A549 (cell line): ENCODE data around the gene SIDT2. TPM values are rescaled to one million over a fixed set of nuclear protein-coding genes. Genes with fewer than 3 reads are reported as not detected.

Source experiments
- ATAC-seq, 2 experiments: fragments of 200-7000 bp in 1 of 2; fragments of >200 bp in 1 of 2; cut with Nextera tagmentation in 1 of 2; cut with Tn5 transposase in 1 of 2; 3 replicates each; pipeline versions ENCODE4 v1.8.0 to v1.9.1; 2018 to 2020; ENCODE audit warnings: mild to moderate bottlenecking in 1 of 2, moderate library complexity in 1 of 2
- CTCF ChIA-PET: fragments of 300-600 bp; sonication (Branson Sonifier 250); formaldehyde crosslinking; extraction: SDS; loops from one replicate; lab custom pipeline; 2021; ENCODE audit warnings: antibody characterized with exemption, inconsistent platforms; lab: Yijun Ruan, JAX
- POLR2A ChIA-PET: fragments of 350-600 bp; formaldehyde crosslinking; extraction: SDS; loops from one replicate; lab custom pipeline; 2021; ENCODE audit warnings: antibody characterized with exemption, inconsistent platforms; lab: Yijun Ruan, JAX
- DNase-seq, 2 experiments: peaks; one replicate each; pipeline versions ENCODE4 v3.0.0 to v3.0.0-alpha.2; 2011 to 2016; ENCODE audit warnings: low read depth in 1 of 2, low spot score in 1 of 2
- FAIRE-seq: peaks from 2 replicates; lab custom pipeline; 2011; peaks lifted over from hg19 to GRCh38; lab: Jason Lieb, UNC
- H3K27ac ChIP-seq, 2 experiments: fragments of >200 bp; sonication (Bioruptor Twin); formaldehyde crosslinking; 3 replicates each; pipeline ENCODE4 v1.5.1; 2016 to 2017
- H3K4me1 ChIP-seq: fragments of >200 bp; sonication (Bioruptor Twin); formaldehyde crosslinking; 3 replicates; pipeline ENCODE4 v1.6.1; 2016
- H3K4me2 ChIP-seq: fragments of >200 bp; sonication (Bioruptor Twin); formaldehyde crosslinking; 3 replicates; pipeline ENCODE4 v1.6.1; 2016
- H3K4me3 ChIP-seq: fragments of >200 bp; sonication (Bioruptor Twin); formaldehyde crosslinking; 3 replicates; pipeline ENCODE4 v1.5.1; 2016
- H3K9me3 ChIP-seq: fragments of >200 bp; sonication (Bioruptor Twin); formaldehyde crosslinking; 3 replicates; pipeline ENCODE4 v1.6.1; 2016
- BHLHE40 ChIP-seq: IDR thresholded peaks from 2 replicates; pipeline ENCODE4 v1.6.1; 2012; ENCODE audit warnings: low read depth, low read length, inconsistent platforms
- CBX8 ChIP-seq: fragments of 200-600 bp; sonication (generic); IDR thresholded peaks from 2 replicates; pipeline ENCODE4 v1.6.1; 2016
- CEBPB ChIP-seq, 2 experiments: fragments of >200 bp in 1 of 2; sonication (Bioruptor Twin) in 1 of 2; formaldehyde crosslinking in 1 of 2; IDR thresholded peaks; 2 replicates each; pipeline ENCODE4 v1.6.1; 2012 to 2016
- CHD4 ChIP-seq: fragments of 200-600 bp; sonication (generic); IDR thresholded peaks from 2 replicates; pipeline ENCODE4 v1.6.1; 2016; ENCODE audit warnings: antibody characterized with exemption, mild to moderate bottlenecking, borderline replicate concordance
- EHF ChIP-seq: fragments of 250-450 bp; sonication (Bioruptor Pico); IDR thresholded peaks from 2 replicates; pipeline ENCODE4 v1.5.0; 2020; ENCODE audit warnings: mild to moderate bottlenecking
- FOSB ChIP-seq: fragments of 250-450 bp; sonication (Bioruptor Pico); IDR thresholded peaks from 2 replicates; pipeline ENCODE4 v1.5.0; 2020; ENCODE audit warnings: mild to moderate bottlenecking, moderate library complexity
- HDAC2 ChIP-seq: fragments of 200-600 bp; sonication (generic); IDR thresholded peaks from 2 replicates; pipeline ENCODE4 v1.6.1; 2016
- HOXB13 ChIP-seq: fragments of 250-450 bp; sonication (Bioruptor Pico); IDR thresholded peaks from 2 replicates; pipeline ENCODE4 v1.5.0; 2020; ENCODE audit warnings: low read depth, mild to moderate bottlenecking, moderate library complexity
- HOXB5 ChIP-seq: fragments of 250-450 bp; sonication (Bioruptor Pico); IDR thresholded peaks from 2 replicates; pipeline ENCODE4 v1.5.0; 2020; ENCODE audit warnings: mild to moderate bottlenecking, moderate library complexity
- JUN ChIP-seq, 2 experiments: fragments of >200 bp; sonication (Bioruptor Twin); formaldehyde crosslinking; IDR thresholded peaks; 2 replicates in 1 of 2; 3 replicates in 1 of 2; pipeline ENCODE4 v1.6.1; 2016 to 2017
- KDM1A ChIP-seq: fragments of 200-600 bp; sonication (generic); IDR thresholded peaks from 2 replicates; pipeline ENCODE4 v1.6.1; 2016; ENCODE audit warnings: low read depth, mild to moderate bottlenecking
- MAFK ChIP-seq: fragments of 450-650 bp; IDR thresholded peaks from 2 replicates; pipeline ENCODE4 v1.6.1; 2014; ENCODE audit not compliant: partially characterized antibody
- MAZ ChIP-seq: fragments of 150-350 bp; IDR thresholded peaks from 2 replicates; pipeline ENCODE4 v1.6.1; 2014; ENCODE audit warnings: antibody characterized with exemption, low read depth, low read length, borderline replicate concordance
- POLR2A ChIP-seq: IDR thresholded peaks from 2 replicates; pipeline ENCODE4 v1.6.1; 2012; ENCODE audit warnings: mild to moderate bottlenecking, low read length
- SMC3 ChIP-seq: fragments of >200 bp; sonication (Bioruptor Twin); formaldehyde crosslinking; IDR thresholded peaks from 3 replicates; pipeline ENCODE4 v1.6.1; 2018; ENCODE audit warnings: inconsistent platforms
- TP53 ChIP-seq: fragments of 250-450 bp; sonication (Bioruptor Pico); IDR thresholded peaks from 2 replicates; pipeline ENCODE4 v1.5.0; 2021; ENCODE audit warnings: mild to moderate bottlenecking, moderate library complexity
- ZNF302 ChIP-seq: fragments of 250-450 bp; sonication (Bioruptor Pico); IDR thresholded peaks from 2 replicates; pipeline ENCODE4 v1.9.0; 2021; ENCODE audit warnings: inconsistent platforms, mild to moderate bottlenecking, moderate library complexity
- ZSCAN20 ChIP-seq: fragments of 250-450 bp; sonication (Bioruptor Pico); IDR thresholded peaks from 2 replicates; pipeline ENCODE4 v1.8.0; 2022; ENCODE audit warnings: mild to moderate bottlenecking, moderate library complexity
- WGBS: methylation state at CpG from one replicate; pipeline ENCODE4 v1.1.6; 2017; ENCODE audit errors: missing lambda C conversion rate; 5-methylcytosine and 5-hydroxymethylcytosine counted together
- polyA plus RNA-seq, 4 experiments: library from polyadenylated mRNA; depleted of rRNA in 3 of 4; stranded (reverse); fragments of >200 nt; fragmentation: RNase III in 1 of 4; extraction: RNeasy Plus Mini Kit Qiagen cat#74134 plus additional on column Dnase treatment in 1 of 4; gene quantifications; 2 replicates in 3 of 4; 3 replicates in 1 of 4; pipeline ENCODE4 v1.2.3, GENCODE V29; 2011 to 2017
- TF ChIP-seq, protein P1 (sequence below): IDR thresholded peaks from 2 replicates; pipeline ENCODE4 v1.6.1; 2012
- TF ChIP-seq, protein P2 (sequence below): fragments of 250-450 bp; sonication (Bioruptor Pico); IDR thresholded peaks from 2 replicates; pipeline ENCODE4 v1.5.0; 2020; ENCODE audit warnings: low read depth, mild to moderate bottlenecking, moderate library complexity
- TF ChIP-seq, protein P3 (sequence below): fragments of >200 bp; sonication (Bioruptor Twin); formaldehyde crosslinking; IDR thresholded peaks from 2 replicates; pipeline ENCODE4 v1.6.1; 2016

SIDT2 gene
- polyA plus RNA-seq, 2 of the 4 experiments (the other 2 are of a cell fraction) = 5.9 to 8.5 TPM

DNA sequence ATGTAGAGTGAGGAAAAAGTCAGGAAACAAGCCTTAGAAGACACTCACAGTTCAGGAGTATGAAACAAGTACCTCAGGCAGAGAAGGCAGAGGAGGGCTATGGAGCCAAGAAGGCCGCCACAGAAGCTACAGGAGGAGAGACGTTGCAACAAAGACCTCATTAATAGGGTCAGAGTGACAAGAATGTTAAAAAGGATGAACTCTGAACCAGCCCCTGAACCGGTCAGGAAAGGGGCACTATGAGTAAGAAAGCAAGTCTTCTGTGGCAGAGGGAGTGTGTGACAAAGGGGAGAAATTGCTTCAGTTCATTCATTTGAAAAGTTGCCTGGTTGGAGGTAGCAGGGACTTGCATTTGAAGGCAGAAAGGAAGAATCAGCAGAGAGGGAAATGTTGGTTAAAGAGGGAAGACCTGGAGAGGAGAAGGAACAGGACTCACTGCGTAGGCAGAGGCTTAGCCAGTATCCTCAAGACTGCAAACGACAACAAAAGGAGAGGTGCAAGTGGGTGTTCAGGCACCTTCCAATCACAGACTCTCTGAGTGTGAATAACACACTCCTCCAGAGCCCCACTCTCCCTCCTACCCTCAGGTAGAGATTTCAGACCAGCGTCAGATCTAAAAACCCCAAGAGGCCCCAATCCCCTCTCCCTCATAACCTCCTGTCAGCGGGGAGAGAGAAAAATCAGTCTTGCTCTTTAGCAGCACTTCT, 36.0 kb downstream of the SIDT2 start:
- no peak for TF ChIP-seq JUN (IDR thresholded peaks at IDR 0.05)
- CTCF ChIA-PET = interaction anchor here (0.6 to 2.5 kb wide), 3 partner anchors 12 to 17 kb away, joined by 3 to 13 read pairs (median 3); partner anchors contain the start of gene PCSK7
- H3K4me1 ChIP-seq = no peaks in the 10 kb centered on the region
- FAIRE-seq (no peak), DNase-seq (no peak), ATAC-seq (no peak)
- H3K4me2 ChIP-seq = no peak overlapping the region
- no peak overlapping the region for H3K27ac ChIP-seq
- no peak overlapping the region for H3K4me3 ChIP-seq
- 91% methylated on average over 7 of the region's 7 CpGs for WGBS
- POLR2A ChIA-PET = no interaction called here
- H3K9me3 ChIP-seq = no peaks in the 10 kb centered on the region

DNA sequence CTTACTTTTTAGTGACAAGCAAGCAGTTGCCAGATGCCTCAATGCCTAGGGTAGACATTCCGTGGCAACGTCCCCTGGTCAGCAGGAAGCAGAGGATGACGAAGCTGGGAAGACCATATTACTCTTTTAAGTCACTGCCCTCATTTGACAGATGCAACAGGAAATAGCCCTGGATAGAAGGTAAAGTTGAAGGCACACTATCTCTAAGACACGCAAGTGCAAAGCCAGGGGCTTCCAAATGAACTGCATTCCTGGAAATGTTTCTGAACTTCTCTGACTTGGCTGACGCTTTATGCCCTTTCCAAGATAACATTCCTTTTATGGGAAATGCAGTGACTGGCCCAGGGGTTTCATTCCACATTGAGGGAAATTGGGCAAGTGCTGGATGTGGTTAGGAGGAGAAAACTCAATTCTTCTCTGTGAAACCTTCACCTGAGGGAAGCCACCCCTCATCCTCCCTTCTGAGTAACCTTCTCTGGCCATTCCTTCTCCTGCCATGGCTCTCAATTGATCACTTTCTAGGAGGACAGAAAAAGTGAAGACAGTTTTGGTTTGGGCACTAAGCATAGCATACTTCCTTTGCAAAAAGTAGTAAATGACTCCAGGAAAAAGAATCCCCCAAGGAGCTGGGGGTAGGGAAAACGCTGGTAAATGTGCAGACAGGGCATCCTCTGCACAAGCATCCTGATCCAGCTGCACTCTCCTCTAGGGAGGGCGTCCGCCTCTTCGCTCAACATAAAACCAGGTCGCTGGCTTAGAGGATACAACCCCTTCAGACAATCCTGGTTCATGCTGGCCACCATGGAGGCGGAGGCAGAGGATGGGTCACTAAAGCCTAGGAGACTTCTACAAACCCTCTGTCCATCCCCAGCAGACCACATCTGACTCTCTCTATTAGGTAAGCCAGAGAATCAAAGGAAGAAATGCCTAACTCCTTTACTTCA, 38.9 kb downstream of the SIDT2 start:
- Histone ChIP-seq H3K4me1 (0 out of 3 replicates have a peak, but pooled peaks cover 4% of the 10 kb centered on the region), H3K4me2 (no peak overlapping the region), H3K9me3 (no peaks in the 10 kb centered on the region), H3K27ac (no peak overlapping the region), H3K4me3 (no peak overlapping the region)
- 86% methylated on average over 11 of the region's 11 CpGs for WGBS
- POLR2A ChIA-PET = no interaction called here
- CTCF ChIA-PET = interaction anchor here (0.9 to 2.7 kb wide), 2 partner anchors 9 to 36 kb away, joined by 3 to 18 read pairs; no protein-coding TSS in a partner anchor
- no peak for FAIRE-seq
- ATAC-seq = no peak
- TF ChIP-seq HOXB5 (CRISPR knock-in tag) = no peak
- no peak for TF ChIP-seq CBX8
- TF ChIP-seq MAZ = no peak
- no peak for TF ChIP-seq SMC3
- TF ChIP-seq ZNF302 (CRISPR knock-in tag) = no peak
- TF ChIP-seq TP53 (CRISPR knock-in tag) = no peak
- TF ChIP-seq, protein P1, sequence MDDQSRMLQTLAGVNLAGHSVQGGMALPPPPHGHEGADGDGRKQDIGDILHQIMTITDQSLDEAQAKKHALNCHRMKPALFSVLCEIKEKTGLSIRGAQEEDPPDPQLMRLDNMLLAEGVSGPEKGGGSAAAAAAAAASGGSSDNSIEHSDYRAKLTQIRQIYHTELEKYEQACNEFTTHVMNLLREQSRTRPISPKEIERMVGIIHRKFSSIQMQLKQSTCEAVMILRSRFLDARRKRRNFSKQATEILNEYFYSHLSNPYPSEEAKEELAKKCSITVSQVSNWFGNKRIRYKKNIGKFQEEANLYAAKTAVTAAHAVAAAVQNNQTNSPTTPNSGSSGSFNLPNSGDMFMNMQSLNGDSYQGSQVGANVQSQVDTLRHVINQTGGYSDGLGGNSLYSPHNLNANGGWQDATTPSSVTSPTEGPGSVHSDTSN = no peak
- TF ChIP-seq POLR2A = no peak
- no peak for TF ChIP-seq BHLHE40
- no peak for TF ChIP-seq ZSCAN20
- TF ChIP-seq, protein P2, sequence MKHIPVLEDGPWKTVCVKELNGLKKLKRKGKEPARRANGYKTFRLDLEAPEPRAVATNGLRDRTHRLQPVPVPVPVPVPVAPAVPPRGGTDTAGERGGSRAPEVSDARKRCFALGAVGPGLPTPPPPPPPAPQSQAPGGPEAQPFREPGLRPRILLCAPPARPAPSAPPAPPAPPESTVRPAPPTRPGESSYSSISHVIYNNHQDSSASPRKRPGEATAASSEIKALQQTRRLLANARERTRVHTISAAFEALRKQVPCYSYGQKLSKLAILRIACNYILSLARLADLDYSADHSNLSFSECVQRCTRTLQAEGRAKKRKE (CRISPR knock-in tag) = no peak
- TF ChIP-seq, protein P3, sequence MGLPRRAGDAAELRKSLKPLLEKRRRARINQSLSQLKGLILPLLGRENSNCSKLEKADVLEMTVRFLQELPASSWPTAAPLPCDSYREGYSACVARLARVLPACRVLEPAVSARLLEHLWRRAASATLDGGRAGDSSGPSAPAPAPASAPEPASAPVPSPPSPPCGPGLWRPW = no peak
- TF ChIP-seq HOXB13 (CRISPR knock-in tag) = no peak
- no peak for TF ChIP-seq HDAC2
- no peak for TF ChIP-seq MAFK
- no peak for TF ChIP-seq EHF (CRISPR knock-in tag)
- TF ChIP-seq CEBPB (IDR thresholded peaks at IDR 0.05) = no peak
- TF ChIP-seq KDM1A = no peak
- TF ChIP-seq CHD4 = no peak
- TF ChIP-seq FOSB (CRISPR knock-in tag) = no peak
- TF ChIP-seq, all 56 proteins: peak for 0
- DNase-seq = no peak
